CD14-positive monocyte (primary cell): ENCODE data around the gene MGAT4A. TPM values are rescaled to one million over a fixed set of nuclear protein-coding genes. Genes with fewer than 3 reads are reported as not detected.

Experiments
- DNase-seq, 3 donors: peaks; one replicate each; pipeline ENCODE4 v3.0.0-alpha.2; 2011 to 2022
- H2AFZ ChIP-seq: 2 replicates; pipeline ENCODE4 v1.6.0; 2012; ENCODE audit warnings: mild to moderate bottlenecking, low read depth, low read length, inconsistent platforms; ENCODE audit not compliant: insufficient read depth, poor library complexity, severe bottlenecking
- H3K27ac ChIP-seq, 2 donors: 1 replicate in 1 of 2; 2 replicates in 1 of 2; pipeline ENCODE4 v1.5.1; 2012 to 2013; ENCODE audit warnings: low read length in 2 of 2, control low read depth in 1 of 2, inconsistent platforms in 1 of 2, low read depth in 1 of 2, mild to moderate bottlenecking in 1 of 2
- H3K27me3 ChIP-seq, 2 donors: one replicate each; pipeline versions ENCODE4 v1.6.0 to v1.6.1; 2011 to 2013; ENCODE audit warnings: low read length in 2 of 2; ENCODE audit not compliant: control insufficient read depth in 2 of 2, insufficient read depth in 2 of 2
- H3K36me3 ChIP-seq, 2 donors: replicated peaks in 1 of 2; 1 replicate in 1 of 2; 2 replicates in 1 of 2; pipeline versions ENCODE4 v1.5.1 to v1.6.1; 2012 to 2013; ENCODE audit warnings: low read length in 2 of 2, control low read depth in 1 of 2, inconsistent platforms in 1 of 2, mild to moderate bottlenecking in 1 of 2; ENCODE audit not compliant: insufficient read depth in 2 of 2, control insufficient read depth in 1 of 2
- H3K4me1 ChIP-seq, 2 donors: 1 replicate in 1 of 2; 2 replicates in 1 of 2; pipeline versions ENCODE4 v1.5.1 to v1.6.1; 2012 to 2013; ENCODE audit warnings: low read length in 2 of 2, control low read depth in 1 of 2, inconsistent platforms in 1 of 2, mild to moderate bottlenecking in 1 of 2, moderate library complexity in 1 of 2; ENCODE audit not compliant: insufficient read depth in 2 of 2, control insufficient read depth in 1 of 2
- H3K4me2 ChIP-seq: replicated peaks from 2 replicates; pipeline ENCODE3; 2012; ENCODE audit warnings: low read length, moderate library complexity, mild to moderate bottlenecking; ENCODE audit not compliant: poor library complexity, severe bottlenecking; ENCODE audit errors: extremely low read depth
- H3K4me3 ChIP-seq, 3 experiments: fragments of 200-600 bp in 1 of 3; sonication (generic) in 1 of 3; replicated peaks in 1 of 3; 1 replicate in 2 of 3; 2 replicates in 1 of 3; pipeline ENCODE4 v1.5.1; 2011 to 2013; ENCODE audit warnings: low read length in 3 of 3, mild to moderate bottlenecking in 3 of 3, control low read depth in 2 of 3, low read depth in 2 of 3, inconsistent platforms in 1 of 3, moderate library complexity in 1 of 3
- H3K79me2 ChIP-seq: 2 replicates; pipeline ENCODE4 v1.6.0; 2012; ENCODE audit warnings: mild to moderate bottlenecking, control low read depth, inconsistent platforms, low read length, moderate library complexity; ENCODE audit not compliant: insufficient read depth
- H3K9ac ChIP-seq: 2 replicates; pipeline ENCODE4 v1.6.0; 2017; ENCODE audit warnings: low read length, mild to moderate bottlenecking; ENCODE audit not compliant: insufficient read depth, poor library complexity, severe bottlenecking
- H3K9me3 ChIP-seq, 2 donors: replicated peaks in 1 of 2; 1 replicate in 1 of 2; 2 replicates in 1 of 2; pipeline versions ENCODE4 v1.5.1 to v1.6.1; 2012 to 2013; ENCODE audit warnings: low read length in 2 of 2, control low read depth in 1 of 2; ENCODE audit not compliant: control insufficient read depth in 1 of 2, insufficient read depth in 1 of 2
- H4K20me1 ChIP-seq: 2 replicates; pipeline ENCODE4 v1.6.0; 2012; ENCODE audit warnings: mild to moderate bottlenecking, low read length, control low read depth, moderate library complexity; ENCODE audit not compliant: insufficient read depth
- H3K27ac Mint-ChIP-seq, 7 donors: one replicate each; pipeline ENCODE4 v1.8.0; 2020; ENCODE audit warnings: mild to moderate bottlenecking in 7 of 7, mixed read lengths in 7 of 7, moderate library complexity in 6 of 7, inconsistent platforms in 2 of 7
- H3K27me3 Mint-ChIP-seq, 3 donors: one replicate each; pipeline ENCODE4 v1.8.0; 2021 to 2022; ENCODE audit warnings: low read depth in 3 of 3, mild to moderate bottlenecking in 3 of 3, mixed read lengths in 3 of 3, moderate library complexity in 3 of 3, inconsistent platforms in 1 of 3
- H3K36me3 Mint-ChIP-seq, 2 donors: one replicate each; pipeline ENCODE4 v1.8.0; 2020; ENCODE audit warnings: mixed read lengths in 2 of 2, inconsistent platforms in 1 of 2, mild to moderate bottlenecking in 1 of 2
- H3K4me1 Mint-ChIP-seq: one replicate; pipeline ENCODE4 v1.8.0; 2020; ENCODE audit warnings: mild to moderate bottlenecking, mixed read lengths
- H3K4me3 Mint-ChIP-seq, 2 donors: one replicate each; pipeline ENCODE4 v1.8.0; 2020; ENCODE audit warnings: mild to moderate bottlenecking in 2 of 2, mixed read lengths in 2 of 2, moderate library complexity in 1 of 2
- H3K9me3 Mint-ChIP-seq, 7 donors: one replicate each; pipeline ENCODE4 v1.8.0; 2020 to 2022; ENCODE audit warnings: mixed read lengths in 7 of 7, mild to moderate bottlenecking in 6 of 7, moderate library complexity in 6 of 7, inconsistent platforms in 2 of 7
- CTCF ChIP-seq: fragments of 200-600 bp; IDR thresholded peaks from one replicate; pipeline ENCODE4 v1.8.0; 2022; ENCODE audit warnings: antibody characterized with exemption, mild to moderate bottlenecking
- WGBS: methylation state at CpG from one replicate; pipeline ENCODE4 v1.1.5; 2013; ENCODE audit warnings: missing lambda C conversion rate; ENCODE audit not compliant: insufficient coverage; 5-methylcytosine and 5-hydroxymethylcytosine counted together
- intact Hi-C, 2 donors: fragments of 100-400 bp; cut with micrococcal nuclease; formaldehyde crosslinking; loops; one replicate each; pipeline versions ENCODE4 v1.15.0 to v1.15.1; 2023
- polyA plus RNA-seq, 3 donors: library from polyadenylated mRNA; depleted of rRNA in 1 of 3; unstranded in 2 of 3; stranded (reverse) in 1 of 3; fragments of 300-500 nt in 2 of 3; fragments of >200 nt in 1 of 3; fragmentation: Illumina TruSeq in 2 of 3; gene quantifications; 1 replicate in 2 of 3; 2 replicates in 1 of 3; pipeline ENCODE4 v1.2.3, GENCODE V29; 2012 to 2021

The MGAT4A gene
- polyA plus RNA-seq, 3 donors, result 24.3 to 35.9 (median 35.1) TPM

DNA sequence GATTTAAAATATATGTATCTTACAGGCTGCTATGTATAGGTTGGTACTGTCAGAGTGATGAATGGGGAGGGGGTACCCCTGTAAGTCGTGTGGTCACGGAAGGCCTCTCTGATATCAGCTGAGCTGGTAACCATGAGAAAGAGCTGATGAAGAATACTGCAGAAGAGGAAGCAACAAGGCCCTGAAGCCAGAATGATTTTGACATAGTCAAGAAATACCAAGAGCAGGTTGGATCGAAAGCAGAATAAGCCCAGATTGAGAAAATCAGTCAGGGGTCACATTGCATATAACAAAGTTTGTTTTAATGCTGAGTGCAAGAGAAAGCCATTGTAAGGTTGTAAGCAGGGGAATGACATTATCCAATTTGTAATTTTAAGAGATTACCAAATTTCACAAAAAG is 65.3 kb downstream of the MGAT4A start:
- Histone ChIP-seq H4K20me1 (no peaks in the 10 kb centered on the region), H3K36me3 (peaks cover 22 to 53% of the 10 kb centered on the region in 2 donors), H3K4me2 (no peak overlapping the region), H3K9me3 (no peaks in the 10 kb centered on the region), H3K4me3 (no peak overlapping the region), H3K27me3 (no peaks in the 10 kb centered on the region), H3K4me1 (peaks cover 22 to 24% of the 10 kb centered on the region in 2 donors), H3K9ac (no peak overlapping the region), H3K79me2 (no peaks in the 10 kb centered on the region), H2AFZ (no peak overlapping the region), H3K27ac (peak overlapping the region in 1 of 2 donors; percentile 42)
- H3K4me3 Mint-ChIP-seq, result no peak overlapping the region
- H3K27me3 Mint-ChIP-seq, result no peaks in the 10 kb centered on the region
- WGBS, result 69% methylated on average over 3 of the region's 3 CpGs
- H3K4me1 Mint-ChIP-seq, result peaks cover 29% of the 10 kb centered on the region
- intact Hi-C loops, result no loop called here
- DNase-seq, result peak in 1 of 3 donors; percentile 3
- H3K9me3 Mint-ChIP-seq, result peaks cover 2 to 18% (median 5%) of the 10 kb centered on the region in 7 donors
- peaks cover 47 to 67% of the 10 kb centered on the region in 2 donors for H3K36me3 Mint-ChIP-seq
- no peak for TF ChIP-seq CTCF
- peak overlapping the region in 6 of 7 donors; percentile 47 to 69 (median 58) for H3K27ac Mint-ChIP-seq

GRCh38 chr2:98664323-98664722 is 66.6 kb downstream of the MGAT4A start:
- Mint-ChIP-seq H3K4me1 (peaks cover 29% of the 10 kb centered on the region), H3K27me3 (no peaks in the 10 kb centered on the region), H3K9me3 (peaks cover 4 to 21% (median 10%) of the 10 kb centered on the region in 7 donors), H3K36me3 (peaks cover 47 to 64% of the 10 kb centered on the region in 2 donors), H3K27ac (peak overlapping the region in 1 of 7 donors; percentile 40), H3K4me3 (no peak overlapping the region)
- intact Hi-C loops, result no loop called here
- Histone ChIP-seq H3K4me3 (no peak overlapping the region), H3K9me3 (no peaks in the 10 kb centered on the region), H2AFZ (no peak overlapping the region), H3K27ac (peak overlapping the region in 1 of 2 donors; percentile 44), H3K79me2 (peaks cover 7% of the 10 kb centered on the region), H4K20me1 (no peaks in the 10 kb centered on the region), H3K4me1 (peaks cover 22 to 24% of the 10 kb centered on the region in 2 donors), H3K36me3 (peaks cover 22 to 52% of the 10 kb centered on the region in 2 donors), H3K4me2 (peak overlapping the region; percentile 10), H3K27me3 (no peaks in the 10 kb centered on the region), H3K9ac (peak overlapping the region; percentile 32)
- DNase-seq, result peak in 2 of 3 donors; percentile 14 to 17
- TF ChIP-seq CTCF, result no peak
- 7% methylated on average over 2 of the region's 3 CpGs for WGBS
